Measurements from ENCODE around the gene SLC35F3. TPM values are rescaled to one million over a fixed set of nuclear protein-coding genes. Genes with fewer than 3 reads are reported as not detected.
A peak's percentile ranks its signal among the peaks of the same experiment; 100 is the strongest.

SLC35F3 gene
- total and polyA plus RNA-seq, 9 of the 15 experiments (the other 6 are each of a cell fraction or from before 2014, with no cell fraction given): 0.04 to 0.07 (median 0.04) TPM; not detected in 6

GRCh38 chr1:233972951-233973635 lies 68.6 kb downstream of the SLC35F3 start (continued):
- TF ChIP-seq E2F6 (IDR thresholded peaks at IDR 0.05; ENCODE audit: borderline replicate concordance in 1 of 2, extremely low read depth in 1 of 2, insufficient read depth in 1 of 2, insufficient read length in 1 of 2, low read depth in 1 of 2, low read length in 1 of 2, poor library complexity in 1 of 2, severe bottlenecking in 1 of 2) (peak; percentile 78 to 85), PCBP1 (IDR thresholded peaks at IDR 0.05; ENCODE audit: low read depth, low read length, poor library complexity, severe bottlenecking) (no peak), ETV1 (tag; conservative IDR thresholded peaks at IDR 0.05; ENCODE audit: low read depth) (peak; percentile 45), PHF20 (IDR thresholded peaks at IDR 0.05; ENCODE audit: partially characterized antibody) (no peak)
- TF ChIP-seq, protein P1, sequence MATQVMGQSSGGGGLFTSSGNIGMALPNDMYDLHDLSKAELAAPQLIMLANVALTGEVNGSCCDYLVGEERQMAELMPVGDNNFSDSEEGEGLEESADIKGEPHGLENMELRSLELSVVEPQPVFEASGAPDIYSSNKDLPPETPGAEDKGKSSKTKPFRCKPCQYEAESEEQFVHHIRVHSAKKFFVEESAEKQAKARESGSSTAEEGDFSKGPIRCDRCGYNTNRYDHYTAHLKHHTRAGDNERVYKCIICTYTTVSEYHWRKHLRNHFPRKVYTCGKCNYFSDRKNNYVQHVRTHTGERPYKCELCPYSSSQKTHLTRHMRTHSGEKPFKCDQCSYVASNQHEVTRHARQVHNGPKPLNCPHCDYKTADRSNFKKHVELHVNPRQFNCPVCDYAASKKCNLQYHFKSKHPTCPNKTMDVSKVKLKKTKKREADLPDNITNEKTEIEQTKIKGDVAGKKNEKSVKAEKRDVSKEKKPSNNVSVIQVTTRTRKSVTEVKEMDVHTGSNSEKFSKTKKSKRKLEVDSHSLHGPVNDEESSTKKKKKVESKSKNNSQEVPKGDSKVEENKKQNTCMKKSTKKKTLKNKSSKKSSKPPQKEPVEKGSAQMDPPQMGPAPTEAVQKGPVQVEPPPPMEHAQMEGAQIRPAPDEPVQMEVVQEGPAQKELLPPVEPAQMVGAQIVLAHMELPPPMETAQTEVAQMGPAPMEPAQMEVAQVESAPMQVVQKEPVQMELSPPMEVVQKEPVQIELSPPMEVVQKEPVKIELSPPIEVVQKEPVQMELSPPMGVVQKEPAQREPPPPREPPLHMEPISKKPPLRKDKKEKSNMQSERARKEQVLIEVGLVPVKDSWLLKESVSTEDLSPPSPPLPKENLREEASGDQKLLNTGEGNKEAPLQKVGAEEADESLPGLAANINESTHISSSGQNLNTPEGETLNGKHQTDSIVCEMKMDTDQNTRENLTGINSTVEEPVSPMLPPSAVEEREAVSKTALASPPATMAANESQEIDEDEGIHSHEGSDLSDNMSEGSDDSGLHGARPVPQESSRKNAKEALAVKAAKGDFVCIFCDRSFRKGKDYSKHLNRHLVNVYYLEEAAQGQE (IDR thresholded peaks at IDR 0.05; ENCODE audit: borderline replicate concordance): peak; percentile 32; the same call in 1 of the 2 replicates
- TF ChIP-seq, protein P1 (CRISPR knock-in tag; IDR thresholded peaks at IDR 0.05; ENCODE audit: low read depth): no peak
- TF ChIP-seq, protein P2, sequence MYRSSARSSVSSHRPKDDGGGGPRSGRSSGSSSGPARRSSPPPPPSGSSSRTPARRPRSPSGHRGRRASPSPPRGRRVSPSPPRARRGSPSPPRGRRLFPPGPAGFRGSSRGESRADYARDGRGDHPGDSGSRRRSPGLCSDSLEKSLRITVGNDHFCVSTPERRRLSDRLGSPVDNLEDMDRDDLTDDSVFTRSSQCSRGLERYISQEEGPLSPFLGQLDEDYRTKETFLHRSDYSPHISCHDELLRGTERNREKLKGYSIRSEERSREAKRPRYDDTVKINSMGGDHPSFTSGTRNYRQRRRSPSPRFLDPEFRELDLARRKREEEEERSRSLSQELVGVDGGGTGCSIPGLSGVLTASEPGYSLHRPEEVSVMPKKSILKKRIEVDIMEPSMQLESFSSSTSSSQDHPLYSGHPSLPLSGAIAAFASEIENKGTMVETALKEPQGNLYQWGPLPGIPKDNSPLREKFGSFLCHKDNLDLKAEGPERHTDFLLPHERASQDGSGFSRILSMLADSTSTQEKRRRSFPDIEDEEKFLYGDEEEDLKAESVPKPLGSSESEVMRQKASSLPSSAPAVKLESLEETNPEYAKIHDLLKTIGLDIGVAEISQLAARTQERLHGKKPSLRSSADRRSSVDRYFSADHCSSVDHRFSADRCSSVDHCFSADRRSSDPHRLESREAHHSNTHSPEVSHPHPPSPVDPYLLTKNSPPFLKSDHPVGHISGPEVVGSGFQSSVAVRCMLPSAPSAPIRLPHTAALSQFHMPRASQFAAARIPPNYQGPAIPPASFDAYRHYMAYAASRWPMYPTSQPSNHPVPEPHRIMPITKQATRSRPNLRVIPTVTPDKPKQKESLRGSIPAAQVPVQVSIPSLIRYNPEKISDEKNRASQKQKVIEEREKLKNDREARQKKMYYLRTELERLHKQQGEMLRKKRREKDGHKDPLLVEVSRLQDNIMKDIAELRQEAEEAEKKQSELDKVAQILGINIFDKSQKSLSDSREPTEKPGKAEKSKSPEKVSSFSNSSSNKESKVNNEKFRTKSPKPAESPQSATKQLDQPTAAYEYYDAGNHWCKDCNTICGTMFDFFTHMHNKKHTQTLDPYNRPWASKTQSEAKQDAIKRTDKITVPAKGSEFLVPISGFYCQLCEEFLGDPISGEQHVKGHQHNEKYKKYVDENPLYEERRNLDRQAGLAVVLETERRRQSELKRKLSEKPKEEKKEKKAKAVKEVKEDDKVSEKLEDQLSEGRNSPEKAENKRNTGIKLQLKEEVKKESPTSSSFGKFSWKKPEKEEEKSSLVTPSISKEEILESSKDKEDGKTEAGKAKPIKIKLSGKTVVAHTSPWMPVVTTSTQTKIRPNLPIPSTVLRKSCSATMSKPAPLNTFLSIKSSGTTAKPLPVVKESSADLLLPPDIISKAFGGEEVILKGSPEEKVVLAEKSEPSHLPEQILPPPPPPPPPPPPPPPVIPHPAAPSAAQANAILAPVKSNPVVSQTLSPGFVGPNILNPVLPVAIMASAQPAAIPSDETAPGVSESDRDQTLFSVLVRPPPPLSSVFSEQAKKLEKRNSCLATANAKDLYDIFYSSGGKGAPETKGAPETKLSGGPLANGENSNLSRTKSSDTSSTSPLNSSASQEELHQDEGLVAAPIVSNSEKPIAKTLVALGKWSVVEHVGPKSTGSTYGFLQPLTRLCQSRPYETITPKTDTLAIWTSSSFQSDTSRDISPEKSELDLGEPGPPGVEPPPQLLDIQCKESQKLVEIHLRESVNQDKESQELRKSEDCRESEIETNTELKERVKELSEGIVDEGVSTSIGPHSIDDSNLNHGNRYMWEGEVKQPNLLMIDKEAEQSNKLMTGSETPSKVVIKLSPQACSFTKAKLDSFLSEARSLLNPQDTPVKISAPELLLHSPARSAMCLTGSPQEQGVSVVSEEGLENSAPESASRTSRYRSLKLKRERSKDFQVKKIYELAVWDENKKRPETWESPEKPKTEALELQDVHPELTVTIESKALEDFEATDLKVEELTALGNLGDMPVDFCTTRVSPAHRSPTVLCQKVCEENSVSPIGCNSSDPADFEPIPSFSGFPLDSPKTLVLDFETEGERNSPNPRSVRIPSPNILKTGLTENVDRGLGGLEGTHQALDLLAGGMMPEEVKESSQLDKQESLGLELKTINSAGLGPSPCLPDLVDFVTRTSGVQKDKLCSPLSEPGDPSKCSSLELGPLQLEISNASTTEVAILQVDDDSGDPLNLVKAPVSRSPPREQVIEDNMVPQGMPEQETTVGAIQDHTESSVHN (IDR thresholded peaks at IDR 0.05; ENCODE audit: borderline replicate concordance in 1 of 2, low read depth in 1 of 2): no peak; a peak in 1 of 4 replicates

All from K562 (cell line).